NOMO-1 (cell line): ENCODE results near the gene ECM1.

Experiments used
- DNase-seq, 2 experiments: peaks; one replicate each; lab custom pipeline; 2025; ENCODE audit not compliant: unreplicated experiment in 2 of 2; lab: John Stamatoyannopoulos, UW

ECM1 gene

GRCh38 chr1:150507912-150508864 lies at the start of gene ECM1:
ECM1 (plus strand) TSS chr1:150508109; CDS start chr1:150508210, 101 bp downstream.
- peak in 1 of 2 experiments; percentile 40 for DNase-seq

- no peak for DNase-seq
Measured at GRCh38 chr1:150464422-150464826, 43.5 kb upstream of the ECM1 start.

- no peak for DNase-seq
Measured at GRCh38 chr1:150466964-150467363, 40.9 kb upstream of the ECM1 start.

- DNase-seq = no peak
Measured at GRCh38 chr1:150469291-150469690, 38.6 kb upstream of the ECM1 start.

GRCh38 chr1:150472601-150473200 lies 35.2 kb upstream of the ECM1 start:
- DNase-seq = no peak

GRCh38 chr1:150473659-150474058 lies 34.2 kb upstream of the ECM1 start:
- no peak for DNase-seq

- DNase-seq = no peak
Measured at GRCh38 chr1:150474869-150475268, 33.0 kb upstream of the ECM1 start.

- DNase-seq = no peak
Measured at GRCh38 chr1:150476754-150477153, 31.2 kb upstream of the ECM1 start.

- no peak for DNase-seq
Measured at GRCh38 chr1:150477320-150477719, 30.6 kb upstream of the ECM1 start.

- DNase-seq = no peak
Measured at GRCh38 chr1:150477733-150478132, 30.2 kb upstream of the ECM1 start.

GRCh38 chr1:150479370-150479769 lies 28.5 kb upstream of the ECM1 start:
- no peak for DNase-seq

GRCh38 chr1:150479927-150480352 lies 28.0 kb upstream of the ECM1 start:
- DNase-seq = no peak

- DNase-seq = no peak
Measured at GRCh38 chr1:150484431-150484830, 23.5 kb upstream of the ECM1 start.

- peak in 1 of 2 experiments; percentile 13 for DNase-seq
Measured at GRCh38 chr1:150484861-150485260, 23.0 kb upstream of the ECM1 start.

GRCh38 chr1:150486966-150487762 lies 20.7 kb upstream of the ECM1 start, which contains the start of gene TARS2:
TARS2 (plus strand) TSS chr1:150487419; CDS start chr1:150487451, 32 bp downstream.
- peak; percentile 93 to 98 for DNase-seq

- no peak for DNase-seq
Measured at GRCh38 chr1:150487763-150488115, 20.2 kb upstream of the ECM1 start.

GRCh38 chr1:150493175-150493574 lies 14.7 kb upstream of the ECM1 start:
- no peak for DNase-seq

- DNase-seq = no peak
Measured at GRCh38 chr1:150498342-150498741, 9.6 kb upstream of the ECM1 start.

GRCh38 chr1:150505431-150505830 lies 2.5 kb upstream of the ECM1 start:
- no peak for DNase-seq

- no peak for DNase-seq
Measured at GRCh38 chr1:150508982-150509381, 1.1 kb downstream of the ECM1 start.

GRCh38 chr1:150511551-150511950 lies 3.6 kb downstream of the ECM1 start:
- DNase-seq = no peak
